Activated T-cell treated with anti-CD3 and anti-CD28 coated beads for 1 hour (primary cell): ENCODE results near the gene RAPGEF3.
A peak's percentile ranks its signal among the peaks of the same experiment; 100 is the strongest.

Source experiments
- DNase-seq: peaks from one replicate; pipeline ENCODE4 v3.0.0-alpha.2; 2020; ENCODE audit warnings: low read depth

Gene RAPGEF3

DNA sequence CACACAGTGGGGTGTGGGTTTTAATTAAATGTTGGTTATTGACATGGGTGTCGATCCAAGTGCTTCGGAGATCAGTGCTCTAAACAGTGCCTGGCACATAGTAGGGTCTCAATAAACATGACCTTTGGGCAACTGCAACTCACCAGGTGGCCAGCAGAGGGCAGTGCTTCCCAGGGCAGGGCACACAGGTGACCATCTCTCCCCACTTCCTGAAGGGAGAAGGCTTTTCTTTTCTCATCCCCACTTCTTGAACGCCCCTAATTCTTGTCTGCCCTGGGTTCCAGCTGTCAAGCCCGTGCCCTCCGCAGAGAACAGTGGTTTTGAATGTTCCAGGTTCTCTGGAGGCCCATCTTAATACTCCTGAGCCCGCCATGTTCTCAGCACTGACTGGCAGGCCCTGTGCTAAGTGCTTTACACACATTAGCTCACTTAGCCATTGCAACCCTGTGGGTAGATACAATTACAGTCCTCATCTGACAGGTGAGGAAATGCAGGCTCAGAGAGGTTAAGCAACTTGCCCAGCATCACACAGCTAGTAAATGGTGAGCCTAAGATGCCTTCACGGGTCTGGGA lies 16.3 kb downstream of the RAPGEF3 start:
- peak; percentile 70 for DNase-seq

DNA sequence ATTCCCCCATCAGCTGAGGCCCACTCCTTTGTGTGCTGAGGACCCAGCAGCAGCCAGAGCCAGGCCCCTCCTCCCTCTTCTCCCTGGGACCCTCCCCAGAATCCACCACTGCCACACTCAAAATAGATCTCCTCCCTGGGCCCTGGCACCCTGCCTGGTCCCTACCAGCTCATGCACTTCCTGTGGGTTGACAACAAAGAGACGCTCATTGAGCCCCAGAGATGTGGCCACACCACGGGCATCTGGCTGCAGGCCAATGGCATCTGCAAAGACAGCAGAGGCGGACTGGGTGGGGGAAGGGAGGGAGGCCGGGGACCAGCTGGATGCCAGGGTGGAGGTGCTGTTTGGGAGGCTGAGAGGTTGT lies 17.4 kb downstream of the RAPGEF3 start:
- peak; percentile 57 for DNase-seq

DNA sequence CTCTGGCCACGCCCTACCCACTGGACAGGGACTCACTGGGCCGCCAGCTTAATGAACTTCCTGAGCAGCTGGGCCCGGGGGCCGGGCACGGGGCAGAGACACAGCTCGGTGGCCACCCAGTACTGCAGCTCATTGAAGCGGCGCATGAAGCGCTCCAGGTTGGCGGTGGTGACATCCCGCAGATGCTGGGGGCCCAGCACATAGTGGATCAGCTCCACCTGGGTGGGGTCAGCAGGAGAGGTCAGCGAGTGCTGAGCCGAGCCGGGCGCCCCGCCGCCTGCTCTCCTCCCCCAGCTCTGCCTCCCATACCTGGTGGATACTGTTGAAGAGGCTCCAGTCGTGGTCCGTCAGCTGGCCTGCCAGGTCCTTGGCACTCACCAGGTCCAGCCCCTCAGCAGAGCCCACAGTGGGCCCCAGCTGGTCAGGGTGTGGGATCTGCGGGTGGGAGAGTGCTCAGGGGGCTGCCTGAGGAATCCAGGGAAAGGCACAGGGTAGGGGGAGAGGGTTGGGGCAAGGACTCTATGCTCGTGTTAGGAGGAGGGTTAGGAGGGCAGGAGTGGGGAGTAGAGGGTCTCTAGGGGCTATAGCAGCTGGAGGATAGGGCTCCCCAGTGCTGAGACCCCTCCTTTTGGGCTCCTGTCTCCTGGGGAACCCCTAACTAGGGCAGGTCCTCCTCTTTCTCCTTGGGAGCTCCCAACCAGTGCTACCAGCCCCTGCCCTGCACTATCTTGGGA lies 17.9 kb downstream of the RAPGEF3 start:
- DNase-seq = no peak

DNA sequence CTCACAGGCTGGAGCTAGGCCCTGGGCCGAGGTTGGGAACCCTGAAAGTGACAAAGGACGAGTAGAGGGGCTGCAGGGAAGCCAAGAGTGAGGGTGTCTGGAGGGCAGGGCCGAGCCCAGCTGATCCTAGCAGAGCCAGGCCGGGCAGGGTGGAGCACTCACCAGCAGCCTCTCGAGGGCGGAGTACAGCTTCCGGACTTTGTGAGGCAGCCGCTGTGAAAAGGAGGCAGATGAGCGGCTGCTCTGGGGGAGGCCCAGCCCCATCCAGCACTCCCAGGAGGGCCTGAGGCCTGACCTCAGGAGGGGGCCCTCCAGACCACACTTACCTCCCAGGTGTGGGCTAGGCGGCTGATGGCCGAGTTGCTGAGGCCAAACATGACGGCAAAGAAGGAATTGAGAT lies 18.7 kb downstream of the RAPGEF3 start:
- no peak for DNase-seq

DNA sequence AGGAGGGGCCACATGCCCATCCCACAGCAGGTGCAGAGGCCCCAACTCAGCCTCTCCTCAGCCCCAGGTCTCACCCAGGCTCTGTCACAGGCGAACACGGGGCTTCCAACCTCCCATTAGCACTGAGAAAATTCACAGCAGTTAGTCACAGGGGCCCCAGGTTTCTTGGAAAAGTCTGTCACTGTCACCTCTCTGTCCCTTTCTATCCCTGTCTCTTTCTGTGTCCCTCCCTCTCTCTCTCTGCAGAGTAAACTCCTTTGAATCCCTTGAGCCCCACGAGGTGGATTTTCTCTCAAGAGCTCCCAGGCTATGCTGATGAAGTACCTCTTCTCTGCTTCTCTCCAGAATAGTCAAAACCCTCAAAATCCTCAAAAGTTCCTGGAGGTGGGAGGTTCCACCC lies 19.4 kb downstream of the RAPGEF3 start:
- no peak for DNase-seq

DNA sequence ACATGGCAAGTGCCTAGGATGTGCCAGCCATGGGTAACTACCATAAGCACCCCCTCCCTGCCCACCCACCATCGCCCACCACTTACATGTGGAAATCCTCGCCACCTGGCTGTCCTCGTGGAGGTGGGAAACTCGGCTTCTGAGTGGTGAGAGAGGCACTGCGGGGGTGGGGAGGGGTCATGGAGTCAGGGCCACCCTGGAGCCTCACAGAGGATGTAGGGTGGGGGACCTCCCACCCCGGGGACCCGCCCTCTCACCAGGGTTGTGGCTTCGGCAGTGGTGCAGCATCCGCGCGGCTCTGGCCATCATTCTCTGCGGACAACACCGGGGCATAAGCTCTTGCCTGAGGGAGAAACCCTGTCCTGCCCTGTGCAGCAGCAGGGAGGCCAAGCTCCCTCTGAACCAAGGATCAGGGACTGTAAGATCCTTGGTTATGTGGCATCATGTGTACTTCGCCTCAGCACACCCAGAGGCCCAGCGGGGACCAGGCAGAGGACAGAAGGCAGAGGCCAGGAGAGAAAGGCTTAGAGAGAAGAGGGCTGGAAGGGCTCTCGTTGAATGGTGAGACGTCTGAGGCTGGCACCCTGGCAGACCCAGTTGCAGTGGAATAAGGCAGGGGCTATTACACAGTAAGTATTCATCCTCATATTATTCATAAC lies 20.6 kb downstream of the RAPGEF3 start:
- no peak for DNase-seq

DNA sequence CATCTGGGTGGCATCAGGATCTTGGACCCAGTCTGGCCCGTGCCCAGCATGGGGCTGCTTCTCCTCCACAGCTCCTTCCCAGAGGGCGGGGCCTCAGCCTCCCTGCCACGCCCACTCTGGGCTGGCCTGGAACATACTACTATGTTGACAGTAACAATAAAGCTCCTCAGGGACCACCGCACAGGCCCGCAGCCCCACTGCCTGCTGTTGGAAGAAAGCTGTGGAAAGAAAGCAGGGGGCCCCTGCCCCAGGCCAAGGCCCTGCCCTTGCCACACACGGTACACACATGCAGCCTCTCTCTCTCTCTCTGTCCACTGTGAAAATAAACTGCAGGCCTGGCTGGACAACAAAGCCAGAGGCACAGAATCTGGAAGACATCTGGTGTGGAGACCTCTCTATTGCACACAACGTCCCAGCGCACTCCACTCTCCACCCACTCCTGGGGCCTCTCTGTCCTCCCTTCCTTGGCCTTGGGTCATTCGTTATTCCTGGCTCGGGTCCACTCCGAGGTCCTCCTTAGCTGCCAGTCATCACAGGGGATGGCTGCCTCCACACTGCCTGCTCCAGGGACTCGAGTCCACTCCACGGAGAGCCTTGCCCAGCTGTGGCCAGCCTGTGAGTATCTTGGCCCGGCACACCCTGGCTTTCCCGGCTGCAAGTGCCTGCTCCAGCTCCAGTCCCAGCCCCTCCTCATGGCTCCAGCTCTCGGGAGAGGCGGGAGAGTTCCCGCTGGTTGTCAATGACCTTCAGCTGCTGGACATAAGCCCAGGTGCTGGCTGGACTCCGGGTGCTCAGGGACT lies 21.6 kb downstream of the RAPGEF3 start:
- DNase-seq = no peak

DNA sequence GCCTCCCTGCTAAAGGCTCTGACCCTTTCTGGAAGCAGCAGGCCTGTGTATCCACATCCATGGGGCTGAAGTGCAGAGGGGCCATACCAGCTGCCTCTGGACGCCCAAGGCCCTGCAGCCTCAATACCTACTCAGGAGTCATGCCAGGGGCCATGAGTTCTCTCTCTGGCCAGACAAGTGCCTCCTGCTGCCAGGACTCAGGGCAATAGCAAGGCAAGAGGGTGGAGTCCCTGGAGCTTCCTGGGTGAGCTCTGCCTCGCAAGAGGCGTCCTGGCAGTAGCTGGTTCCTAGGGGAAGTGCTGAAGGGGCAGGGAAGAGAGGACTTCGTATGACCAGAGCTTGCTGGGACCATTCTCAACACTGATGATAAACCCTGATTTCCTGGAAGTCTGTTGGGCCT lies 22.5 kb downstream of the RAPGEF3 start:
- DNase-seq = no peak

DNA sequence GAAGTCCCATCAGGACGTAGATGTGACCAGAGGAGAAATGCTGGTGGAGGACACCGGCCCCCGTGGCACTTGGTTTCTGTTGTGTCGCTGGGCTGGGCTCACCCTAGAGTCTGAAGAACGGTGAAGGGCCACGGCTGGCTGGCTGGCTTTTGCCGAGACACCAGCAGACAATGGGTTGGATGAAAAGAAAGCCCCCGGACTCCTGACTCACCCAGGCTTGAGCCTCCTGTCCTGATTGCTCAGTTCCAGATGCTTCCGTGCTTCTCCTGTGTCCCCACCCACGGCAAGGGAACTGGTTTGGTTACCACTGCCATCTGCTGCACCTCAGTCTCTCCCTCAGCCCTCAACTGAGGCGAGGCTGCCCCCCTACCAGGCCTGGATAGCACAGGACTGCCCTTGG lies 23.0 kb downstream of the RAPGEF3 start:
- no peak for DNase-seq

DNA sequence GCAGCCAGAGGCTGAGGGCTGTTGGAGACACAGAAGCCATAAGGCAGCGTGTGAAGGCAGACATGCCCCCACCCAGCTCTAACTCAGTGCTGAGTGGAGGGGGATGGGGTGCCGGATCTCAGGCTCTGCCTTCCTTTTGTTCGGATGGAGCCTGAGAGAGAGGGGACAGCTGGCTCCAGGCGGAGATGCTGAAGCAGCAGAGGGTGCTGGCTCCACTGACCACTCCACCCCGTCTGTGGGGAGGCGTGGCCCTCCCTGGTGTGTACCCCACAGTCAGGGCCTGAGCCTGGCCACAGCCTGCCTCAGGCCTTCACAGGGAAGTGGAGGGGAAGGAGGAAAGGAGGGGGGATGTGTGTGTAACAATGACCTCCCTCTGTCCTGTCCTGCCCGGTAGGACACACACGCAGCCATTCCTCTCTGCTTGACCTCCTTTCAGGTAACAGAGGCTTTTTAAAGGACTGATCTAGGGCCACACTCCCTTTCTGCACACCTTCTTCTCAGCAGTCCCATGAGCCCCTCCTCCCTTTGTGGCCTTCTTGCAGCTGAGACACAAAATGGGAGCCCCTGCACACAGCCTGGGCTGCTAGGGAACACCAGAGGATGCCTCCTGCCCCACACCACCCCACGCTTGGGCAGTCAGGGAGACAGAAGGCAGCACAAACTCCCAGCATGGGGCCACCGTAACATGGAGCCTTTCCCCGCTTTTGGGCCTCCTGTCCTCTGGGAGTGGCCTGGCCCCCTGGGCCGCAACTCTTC lies 23.8 kb downstream of the RAPGEF3 start:
- no peak for DNase-seq

DNA sequence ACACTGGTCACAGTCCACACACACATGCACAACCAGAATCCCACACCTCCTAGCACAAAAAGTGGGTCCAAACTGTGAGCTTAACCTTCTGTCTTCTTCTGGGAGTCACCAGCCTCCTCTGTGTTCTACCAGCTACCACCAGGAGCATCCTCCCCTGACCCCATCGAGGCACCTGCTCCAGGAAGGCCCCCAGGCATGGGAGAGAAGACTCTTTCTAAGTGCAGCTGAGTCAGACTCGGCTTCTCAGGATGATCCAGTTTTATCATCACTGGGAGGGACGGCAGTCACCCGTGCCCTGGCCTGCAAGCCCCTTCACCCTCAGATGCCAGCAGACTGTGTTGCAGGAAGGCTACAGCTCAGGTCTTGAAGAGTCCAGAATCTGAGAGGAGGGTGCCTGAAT lies 25.5 kb downstream of the RAPGEF3 start:
- no peak for DNase-seq

DNA sequence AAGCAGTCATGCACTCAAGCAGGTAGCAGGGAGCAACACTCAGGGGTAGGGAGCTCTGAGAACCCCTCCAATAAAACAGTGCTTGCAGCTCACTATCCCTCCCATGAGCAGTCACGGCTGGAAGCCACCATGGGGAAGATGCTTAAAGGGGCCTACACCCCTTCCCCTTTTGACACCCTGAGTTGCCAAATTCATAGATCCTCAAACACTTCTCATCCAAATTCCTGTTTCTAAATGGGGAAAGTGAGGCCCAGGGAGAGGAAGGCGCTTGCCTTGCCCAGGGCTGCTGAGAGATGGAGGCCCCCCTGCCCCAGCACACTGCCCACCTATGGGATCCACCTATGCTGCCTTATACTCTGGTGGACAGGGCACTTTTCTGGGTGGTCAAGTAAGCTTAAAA lies 26.2 kb downstream of the RAPGEF3 start:
- no peak for DNase-seq

DNA sequence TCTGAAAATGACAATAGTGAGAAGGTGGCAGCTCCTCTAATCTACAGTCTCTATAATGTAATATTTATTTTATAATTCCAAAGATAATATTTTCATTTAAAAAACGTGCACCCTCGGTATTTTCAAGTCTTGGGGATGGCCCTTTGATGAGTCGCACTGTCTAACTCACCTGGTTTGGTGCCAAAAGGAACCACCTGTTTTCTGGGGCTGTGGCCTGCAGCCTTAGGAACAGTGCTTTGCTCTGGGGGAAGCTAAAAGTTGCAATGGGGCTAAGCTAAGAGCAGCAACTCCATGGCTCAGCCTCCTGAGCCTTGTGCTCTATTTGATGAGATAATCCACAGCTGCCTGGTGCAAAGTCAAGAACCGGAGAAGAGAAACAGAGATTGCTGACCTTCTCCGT lies 27.0 kb downstream of the RAPGEF3 start:
- DNase-seq = no peak

DNA sequence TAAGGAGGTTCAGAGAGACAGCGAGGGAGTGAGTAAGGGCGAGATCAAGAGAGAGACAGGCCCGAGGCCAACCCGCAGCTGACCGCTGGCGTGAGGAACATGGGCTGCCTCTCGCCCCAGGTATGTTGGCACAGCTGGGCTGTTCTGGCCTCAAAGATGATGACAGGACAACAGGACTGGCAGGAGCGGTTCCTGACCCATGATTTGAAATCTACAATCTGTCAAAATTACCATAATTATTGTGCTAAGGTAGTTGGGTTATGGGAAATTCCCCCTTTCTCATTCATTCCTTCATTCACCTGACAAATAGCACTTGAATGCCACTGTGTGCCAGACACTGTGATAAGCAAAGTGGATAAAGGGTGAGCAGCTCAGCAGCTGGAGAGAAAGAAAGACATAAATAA lies 28.3 kb downstream of the RAPGEF3 start:
- DNase-seq = no peak

DNA sequence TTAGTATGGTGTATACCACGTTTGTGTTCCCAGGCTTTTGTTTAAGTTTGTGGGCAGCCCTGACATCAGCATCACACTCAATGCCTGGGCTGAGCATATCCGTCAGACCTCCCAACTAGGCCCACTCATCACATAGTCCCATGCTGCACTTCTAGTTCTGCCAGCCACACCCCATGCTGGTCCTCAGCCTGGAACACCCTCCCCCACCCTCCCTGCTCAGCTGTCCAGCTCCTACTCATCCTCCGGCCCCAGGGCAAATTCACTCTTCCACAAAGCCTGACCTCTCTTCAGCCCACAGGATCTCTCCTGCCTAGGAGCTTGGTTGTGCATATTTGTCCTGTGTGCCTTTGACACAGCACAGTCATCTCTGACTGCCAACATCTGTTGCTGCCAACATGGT lies 29.4 kb downstream of the RAPGEF3 start:
- DNase-seq = no peak

DNA sequence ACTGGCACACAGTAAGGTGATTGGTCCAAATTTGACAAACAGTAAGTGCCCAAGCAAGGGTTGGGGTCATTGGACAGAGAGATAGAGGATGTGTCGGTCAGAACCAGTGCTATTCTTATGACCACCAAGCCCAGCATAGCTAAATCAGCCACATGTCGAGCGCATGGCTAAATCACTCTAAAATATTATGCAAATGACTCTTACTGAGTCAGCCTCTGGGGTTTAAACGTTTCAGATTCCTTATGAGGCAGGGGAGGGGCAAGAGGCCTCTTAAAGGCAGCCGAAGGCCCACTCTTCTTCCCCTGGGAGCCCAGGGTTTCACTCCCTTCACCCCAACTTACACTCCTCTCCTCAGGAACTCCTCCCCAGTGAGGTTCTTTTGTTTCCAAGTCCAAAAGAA lies 32.8 kb downstream of the RAPGEF3 start:
- DNase-seq = no peak

DNA sequence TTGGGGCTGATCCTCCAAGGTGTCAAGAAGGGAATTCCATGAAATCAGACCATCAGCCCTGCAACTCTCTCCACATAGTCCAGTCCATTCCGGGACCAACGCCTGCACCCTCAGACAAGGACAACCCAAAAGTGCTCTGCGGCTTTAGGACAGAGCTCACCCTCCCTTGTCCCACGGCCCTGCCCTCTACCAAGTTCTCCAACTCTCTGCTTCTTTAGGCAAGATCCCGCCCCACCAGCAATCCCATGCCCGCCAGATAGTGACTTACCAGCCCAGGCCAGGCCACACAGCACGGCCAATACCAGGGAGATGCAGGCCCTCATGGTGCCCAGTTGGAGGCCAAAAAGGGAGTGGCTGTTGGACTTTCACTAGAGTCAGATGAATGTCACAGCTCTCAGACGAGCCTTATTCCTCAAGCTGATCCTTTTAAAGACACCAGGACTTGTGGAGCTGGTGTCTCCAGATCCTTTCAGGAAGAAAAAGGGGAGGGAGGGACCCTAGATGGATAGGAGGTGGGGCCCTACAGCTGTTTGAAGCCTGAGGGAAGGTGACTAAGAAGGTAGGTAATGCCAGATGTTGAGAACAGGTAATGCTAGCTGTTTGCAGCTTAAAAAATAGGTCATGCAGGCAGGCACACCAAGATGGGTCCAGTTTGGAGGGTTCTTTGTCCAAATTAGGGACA lies 33.4 kb downstream of the RAPGEF3 start, which contains the start of gene ENDOU:
ENDOU (minus strand) TSS at position 400 of the 682 bp plus-strand sequence; CDS start at position 323, 77 bp downstream.
- no peak for DNase-seq

DNA sequence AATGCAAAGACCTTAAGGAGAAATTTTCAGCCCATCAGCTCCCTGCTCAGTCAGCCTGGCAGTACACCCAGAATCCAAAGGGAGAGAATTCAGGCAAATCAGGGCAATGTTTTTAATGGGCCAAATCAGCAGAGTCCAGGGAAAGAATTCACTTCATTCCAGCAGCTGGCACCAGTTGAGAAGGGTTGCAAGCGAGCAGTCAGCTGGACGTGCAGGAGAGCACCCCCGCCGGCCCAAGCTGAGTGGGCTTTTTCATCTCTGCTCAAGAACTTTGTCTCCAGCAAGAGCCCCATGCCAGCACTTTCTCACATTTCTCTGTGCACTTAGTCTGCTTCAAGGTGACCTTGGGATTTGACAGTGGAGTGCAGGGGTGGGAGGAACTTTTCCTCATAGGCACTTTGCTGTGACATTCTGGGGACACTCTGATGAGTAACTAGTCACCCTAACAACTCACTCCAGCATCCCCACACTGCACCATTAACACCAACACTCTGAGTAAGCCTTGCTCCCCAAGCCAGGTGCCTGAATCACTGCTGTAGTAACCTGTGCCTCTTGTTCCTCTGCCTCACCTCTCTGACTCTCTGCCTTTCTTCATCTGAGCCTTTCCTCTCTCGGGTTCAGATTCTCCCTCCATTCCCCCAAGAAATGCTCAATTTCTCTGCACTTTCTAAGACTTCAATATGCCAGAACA lies 35.6 kb downstream of the RAPGEF3 start:
- no peak for DNase-seq

DNA sequence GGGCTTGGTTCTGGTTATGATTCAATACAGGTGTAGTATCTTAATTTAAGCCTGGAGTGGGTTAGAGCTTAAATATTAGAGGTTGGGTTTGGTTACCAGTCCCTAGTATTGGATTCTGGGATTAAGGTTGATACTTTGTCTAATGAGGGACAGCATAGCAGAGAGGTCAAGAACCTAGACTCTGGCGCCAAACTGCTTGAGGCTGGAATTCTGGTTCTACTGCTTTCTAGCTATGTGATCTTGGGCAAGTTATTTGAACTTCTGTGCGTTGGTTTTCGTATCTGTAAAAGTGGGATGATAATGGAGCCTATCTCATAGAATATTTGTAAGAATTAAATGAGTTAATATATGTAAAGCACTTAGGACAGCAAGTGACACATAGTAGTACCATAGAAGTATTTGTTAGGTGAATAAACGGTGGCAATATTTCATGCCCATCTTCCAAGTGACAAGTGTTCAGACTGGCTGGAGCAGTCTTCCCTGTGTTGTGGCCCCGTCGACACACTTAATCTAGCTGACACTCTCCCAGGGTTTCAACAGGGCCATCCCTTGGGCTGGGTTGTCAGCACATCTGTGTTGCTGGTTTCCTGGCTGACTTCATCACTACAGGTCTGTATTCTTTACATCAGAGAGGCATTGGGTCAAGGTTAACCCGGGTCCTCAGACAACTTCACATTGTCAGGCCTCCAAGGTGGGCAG lies 36.4 kb downstream of the RAPGEF3 start:
- no peak for DNase-seq

DNA sequence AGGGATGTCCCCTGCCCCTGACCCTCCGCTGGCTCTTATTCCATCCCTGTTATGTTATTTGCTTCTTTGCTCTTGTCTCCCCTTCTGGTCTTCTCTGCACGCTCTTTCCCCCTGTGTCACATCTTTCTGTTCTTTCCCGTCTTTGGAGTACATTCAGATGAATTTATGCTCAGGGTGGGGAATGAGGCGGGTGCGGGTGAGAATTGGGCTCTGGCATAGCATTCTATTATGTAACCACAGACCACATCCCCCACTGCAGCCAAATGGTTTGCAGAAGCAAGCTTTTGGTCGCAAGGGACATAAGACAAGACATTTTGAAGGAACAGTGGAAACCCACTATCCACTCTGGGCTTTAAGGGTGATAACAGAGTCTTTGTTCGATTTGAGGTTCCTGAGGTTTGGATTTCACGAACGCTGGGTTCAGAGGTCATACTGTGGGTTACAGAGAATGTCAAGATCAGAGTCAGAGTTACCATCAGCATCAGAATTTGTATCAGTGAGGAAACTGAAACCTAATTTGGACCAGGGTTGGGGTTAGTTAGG lies 37.2 kb downstream of the RAPGEF3 start:
- no peak for DNase-seq
